Pancreas (tissue), 10 donors: ENCODE data around the gene SBF2. TPM values are rescaled to one million over a fixed set of nuclear protein-coding genes. Genes with fewer than 3 reads are reported as not detected.

Experiments used
- ATAC-seq, 4 donors: fragments of 200-7000 bp; cut with Tn5 transposase; one replicate each; pipeline versions ENCODE4 v1.8.0 to v1.9.1; 2020; ENCODE audit warnings: mild to moderate bottlenecking in 4 of 4, moderate library complexity in 4 of 4
- DNase-seq, 6 donors: peaks; one replicate each; pipeline ENCODE4 v3.0.0-alpha.2; 2020
- FAIRE-seq: peaks from 2 replicates; lab custom pipeline; 2012; peaks lifted over from hg19 to GRCh38; lab: Jason Lieb, UNC
- H3K27ac ChIP-seq, 4 donors: fragments of 200-600 bp; sonication (generic); 1 replicate in 3 of 4; 2 replicates in 1 of 4; pipeline versions ENCODE4 v1.5.0 to v1.8.0; 2020
- H3K27me3 ChIP-seq, 4 donors: fragments of 200-600 bp; one replicate each; pipeline ENCODE4 v1.8.0; 2021
- H3K36me3 ChIP-seq, 3 donors: fragments of 200-600 bp; sonication (generic) in 1 of 3; one replicate each; pipeline versions ENCODE4 v1.5.0 to v1.8.0; 2020 to 2021
- H3K4me1 ChIP-seq, 3 donors: fragments of 200-600 bp; one replicate each; pipeline ENCODE4 v1.8.0; 2021
- H3K4me3 ChIP-seq, 4 donors: fragments of 200-600 bp; sonication (generic) in 2 of 4; one replicate each; pipeline versions ENCODE4 v1.5.0 to v1.8.0; 2020 to 2021
- H3K9me3 ChIP-seq, 4 donors: fragments of 200-600 bp; one replicate each; pipeline ENCODE4 v1.8.0; 2021
- WGBS, 2 donors: extraction: QIAGEN DNeasy Blood & Tissue Kit; methylation state at CpG; one replicate each; pipeline ENCODE4 v1.1.7; 2013; 5-methylcytosine and 5-hydroxymethylcytosine counted together
- intact Hi-C, 3 donors: fragments of 100-400 bp; cut with DNase I; formaldehyde crosslinking; loops; one replicate each; pipeline versions ENCODE4 v1.11.1 to v1.14.2; 2022
- polyA plus RNA-seq, 2 donors: library from polyadenylated mRNA; stranded (reverse); fragments of 200-250 nt; gene quantifications; one replicate each; pipeline ENCODE4 v1.2.3, GENCODE V29; 2013
- total RNA-seq, 6 donors: library from RNA; stranded (reverse); fragmentation: NEBNext Ultra II Directional in 4 of 6; extraction: Animal tissue kit (Norgen Biotek cat#: 25700) in 4 of 6; gene quantifications; one replicate each; pipeline versions ENCODE4 v1.2.1 to v1.2.4, GENCODE V29; 2021 to 2023
- TF ChIP-seq, protein P1 (sequence below), 4 donors: fragments of 200-600 bp; sonication (generic) in 3 of 4; IDR thresholded peaks; one replicate each; pipeline versions ENCODE4 v1.5.0 to v1.8.0; 2021; ENCODE audit warnings: antibody characterized with exemption in 4 of 4
- donor health status: healthy with polysubstance abuse.
- donor health status: DM: no; HTN: no; CAD: no; lungs with moderate emphysema.
- donor health status: DM: no; HTN: no; CAD: no.
- donor health status: control.
- donor health status: control.
- donor health status: Bipolar disorder and iron deficiency.
- donor health status: DM: yes; HTN: yes; CAD: no.
- donor health status: DM: no; HTN: no; CAD: no.
- donor health status: DM: no; HTN: no; CAD: no.
- donor health status: DM: yes; HTN: yes; CAD: no.

The SBF2 gene
- total and polyA plus RNA-seq, 8 donors: 4.6 to 21.8 (median 10.3) TPM

DNA sequence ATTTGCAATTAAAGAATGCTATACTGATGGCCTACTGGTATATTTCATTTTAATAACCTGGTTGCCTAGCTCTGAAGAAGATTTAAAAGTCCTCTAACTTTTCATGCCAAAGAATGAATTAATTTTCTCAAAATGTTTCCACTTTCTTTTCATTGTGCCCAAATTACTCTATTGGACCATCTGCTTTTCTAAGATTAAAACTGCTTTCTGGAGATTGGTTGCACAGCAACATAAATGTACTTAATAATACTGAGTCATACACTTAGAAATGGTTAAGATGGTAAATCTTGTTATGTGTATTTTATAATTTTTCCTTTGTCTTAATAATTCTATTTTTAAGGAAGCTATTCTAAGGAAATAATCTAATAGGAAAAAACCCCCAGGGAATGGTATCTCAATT lies 479.9 kb downstream of the SBF2 start:
- H3K9me3 ChIP-seq: no peaks in the 10 kb centered on the region
- H3K36me3 ChIP-seq: no peaks in the 10 kb centered on the region
- no peak for FAIRE-seq
- ATAC-seq: no peak
- TF ChIP-seq, protein P1, sequence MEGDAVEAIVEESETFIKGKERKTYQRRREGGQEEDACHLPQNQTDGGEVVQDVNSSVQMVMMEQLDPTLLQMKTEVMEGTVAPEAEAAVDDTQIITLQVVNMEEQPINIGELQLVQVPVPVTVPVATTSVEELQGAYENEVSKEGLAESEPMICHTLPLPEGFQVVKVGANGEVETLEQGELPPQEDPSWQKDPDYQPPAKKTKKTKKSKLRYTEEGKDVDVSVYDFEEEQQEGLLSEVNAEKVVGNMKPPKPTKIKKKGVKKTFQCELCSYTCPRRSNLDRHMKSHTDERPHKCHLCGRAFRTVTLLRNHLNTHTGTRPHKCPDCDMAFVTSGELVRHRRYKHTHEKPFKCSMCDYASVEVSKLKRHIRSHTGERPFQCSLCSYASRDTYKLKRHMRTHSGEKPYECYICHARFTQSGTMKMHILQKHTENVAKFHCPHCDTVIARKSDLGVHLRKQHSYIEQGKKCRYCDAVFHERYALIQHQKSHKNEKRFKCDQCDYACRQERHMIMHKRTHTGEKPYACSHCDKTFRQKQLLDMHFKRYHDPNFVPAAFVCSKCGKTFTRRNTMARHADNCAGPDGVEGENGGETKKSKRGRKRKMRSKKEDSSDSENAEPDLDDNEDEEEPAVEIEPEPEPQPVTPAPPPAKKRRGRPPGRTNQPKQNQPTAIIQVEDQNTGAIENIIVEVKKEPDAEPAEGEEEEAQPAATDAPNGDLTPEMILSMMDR (IDR thresholded peaks at IDR 0.05): no peak
- no peaks in the 10 kb centered on the region for H3K27me3 ChIP-seq
- no peak overlapping the region for H3K27ac ChIP-seq
- intact Hi-C loops: no loop called here
- H3K4me3 ChIP-seq: no peak overlapping the region
- H3K4me1 ChIP-seq: no peaks in the 10 kb centered on the region
- no peak for DNase-seq

DNA sequence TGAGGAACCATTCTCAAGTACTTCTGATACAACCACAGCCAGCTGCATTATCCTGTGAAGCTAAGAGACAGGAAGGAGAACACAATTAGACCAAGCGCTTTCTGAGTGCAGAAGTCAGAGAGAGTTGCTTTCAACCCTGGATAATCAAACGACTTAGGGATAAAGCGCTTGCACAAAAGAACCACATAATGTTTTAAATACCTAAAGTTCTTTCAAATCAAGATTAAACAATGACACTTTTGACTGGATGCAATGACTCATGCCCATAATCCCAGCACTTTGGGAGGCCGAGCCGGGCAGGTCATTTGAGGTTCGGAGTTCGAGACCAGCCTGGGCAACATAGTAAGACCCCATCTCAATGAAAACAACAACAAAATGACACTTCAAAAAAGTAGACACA lies 485.1 kb downstream of the SBF2 start:
- Histone ChIP-seq H3K4me3 (no peak overlapping the region), H3K27me3 (no peaks in the 10 kb centered on the region), H3K4me1 (no peaks in the 10 kb centered on the region), H3K9me3 (no peaks in the 10 kb centered on the region), H3K27ac (no peak overlapping the region), H3K36me3 (peaks cover 0 to 9% (median 0%) of the 10 kb centered on the region in 3 donors)
- ATAC-seq: no peak
- intact Hi-C loops: no loop called here
- no peak for DNase-seq
- no peak for FAIRE-seq
- 94 to 95% methylated on average over 7 of the region's 7 CpGs for WGBS, 2 donors
- TF ChIP-seq, protein P1 (IDR thresholded peaks at IDR 0.05): no peak

DNA sequence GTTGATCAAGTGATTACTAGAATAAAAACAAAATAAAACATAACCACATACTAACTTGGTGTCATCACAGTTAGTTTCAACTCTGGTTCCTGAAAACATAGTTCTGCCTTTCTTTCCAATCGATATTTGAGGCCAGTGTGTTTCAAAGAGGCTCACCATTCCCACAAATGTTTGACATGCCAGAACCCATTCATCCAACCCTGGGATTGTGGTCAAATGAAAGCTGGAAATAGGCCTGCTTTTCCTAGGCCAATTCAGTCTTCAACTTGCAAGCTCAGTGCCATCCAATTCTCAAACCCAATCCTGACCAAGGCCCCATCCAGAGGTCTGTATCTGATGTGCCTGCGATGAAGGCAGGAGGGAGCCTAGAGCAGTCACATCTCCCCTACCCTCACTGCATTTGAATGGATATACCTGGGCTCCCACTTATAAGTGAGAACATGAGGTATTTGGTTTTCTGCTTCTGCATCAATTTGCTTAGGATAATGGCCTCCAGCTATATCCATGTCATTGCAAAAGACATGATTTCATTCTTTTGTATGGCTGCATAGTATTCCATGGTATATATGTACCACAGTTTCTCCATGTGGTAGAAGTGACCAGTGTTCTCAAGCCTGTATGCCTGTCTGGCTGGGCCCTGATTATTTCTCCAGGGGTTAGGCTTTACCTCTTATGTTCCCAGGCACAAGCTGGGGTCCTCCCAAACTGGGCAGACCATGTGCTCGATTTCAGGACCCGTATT lies 486.9 kb downstream of the SBF2 start:
- H3K27ac ChIP-seq: no peak overlapping the region
- H3K27me3 ChIP-seq: no peaks in the 10 kb centered on the region
- ATAC-seq (no peak), DNase-seq (no peak), FAIRE-seq (no peak)
- H3K4me1 ChIP-seq: peaks cover 0 to 4% (median 0%) of the 10 kb centered on the region in 3 donors
- H3K9me3 ChIP-seq: no peaks in the 10 kb centered on the region
- WGBS, 2 donors: 93 to 98% methylated on average over 4 of the region's 4 CpGs
- TF ChIP-seq, protein P1 (IDR thresholded peaks at IDR 0.05): no peak
- no peak overlapping the region for H3K4me3 ChIP-seq
- intact Hi-C loops: no loop called here
- H3K36me3 ChIP-seq: peaks cover 0 to 9% (median 0%) of the 10 kb centered on the region in 3 donors

DNA sequence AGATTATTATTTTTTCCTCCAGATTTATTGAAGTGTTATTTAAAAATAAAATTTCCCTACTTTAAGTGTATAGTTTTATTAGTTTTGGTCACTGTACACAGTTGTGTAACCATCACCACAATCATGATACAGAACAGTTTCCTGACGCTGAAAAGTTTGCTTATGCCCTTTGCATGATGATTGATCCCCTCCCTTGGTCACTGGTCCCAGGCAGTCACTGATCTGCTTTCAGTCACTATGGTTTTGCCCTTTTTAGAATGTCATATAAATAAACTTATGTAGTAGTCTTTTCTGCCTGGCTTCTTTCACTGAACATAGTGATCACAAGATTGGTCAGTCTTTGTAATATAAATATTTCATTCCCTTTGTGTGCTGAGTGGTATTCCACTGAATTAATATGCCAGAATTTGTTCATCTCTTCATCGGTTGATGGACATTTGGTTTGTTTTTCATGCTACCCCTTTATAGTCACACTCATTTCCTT lies 489.6 kb downstream of the SBF2 start:
- FAIRE-seq: no peak
- peaks cover 0 to 6% (median 0%) of the 10 kb centered on the region in 3 donors for H3K4me1 ChIP-seq
- TF ChIP-seq, protein P1 (IDR thresholded peaks at IDR 0.05): no peak
- DNase-seq: no peak
- no peak for ATAC-seq
- intact Hi-C loops: no loop called here
- H3K9me3 ChIP-seq: no peaks in the 10 kb centered on the region
- H3K4me3 ChIP-seq: no peak overlapping the region
- H3K27ac ChIP-seq: no peak overlapping the region
- WGBS, 2 donors: 89 to 91% methylated on average over 2 of the region's 2 CpGs
- peaks cover 0 to 9% (median 0%) of the 10 kb centered on the region in 3 donors for H3K36me3 ChIP-seq
- no peaks in the 10 kb centered on the region for H3K27me3 ChIP-seq
